ENCODE results near the gene LNPK.
"Not testable (repeated sequence)": the region's sequence is repeated elsewhere in the genome, so short reads cannot be mapped to it uniquely, and the experiment has no call there.

Gene LNPK

DNA sequence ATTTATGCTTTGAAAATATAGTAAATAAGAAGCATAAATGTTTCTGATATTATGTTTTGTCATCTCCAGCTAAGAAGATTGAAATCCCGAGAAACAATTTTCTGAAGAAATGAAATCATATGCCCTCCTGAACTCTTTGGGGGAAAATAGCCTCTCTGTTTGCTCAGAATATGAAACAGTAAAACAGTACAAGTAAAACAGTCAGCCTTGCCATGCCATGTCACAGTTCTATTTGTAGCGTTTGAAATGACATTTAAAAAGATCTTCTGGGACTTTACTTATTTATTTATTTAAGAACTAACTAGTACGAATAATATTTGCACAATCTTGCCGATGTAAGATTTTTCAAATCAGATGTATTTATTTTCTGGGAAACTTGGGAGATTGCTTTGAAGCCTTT is 98.0 kb downstream of the LNPK start:
- DNase-seq (ENCODE audit: low read depth in 2 of 2), result no peak

DNA sequence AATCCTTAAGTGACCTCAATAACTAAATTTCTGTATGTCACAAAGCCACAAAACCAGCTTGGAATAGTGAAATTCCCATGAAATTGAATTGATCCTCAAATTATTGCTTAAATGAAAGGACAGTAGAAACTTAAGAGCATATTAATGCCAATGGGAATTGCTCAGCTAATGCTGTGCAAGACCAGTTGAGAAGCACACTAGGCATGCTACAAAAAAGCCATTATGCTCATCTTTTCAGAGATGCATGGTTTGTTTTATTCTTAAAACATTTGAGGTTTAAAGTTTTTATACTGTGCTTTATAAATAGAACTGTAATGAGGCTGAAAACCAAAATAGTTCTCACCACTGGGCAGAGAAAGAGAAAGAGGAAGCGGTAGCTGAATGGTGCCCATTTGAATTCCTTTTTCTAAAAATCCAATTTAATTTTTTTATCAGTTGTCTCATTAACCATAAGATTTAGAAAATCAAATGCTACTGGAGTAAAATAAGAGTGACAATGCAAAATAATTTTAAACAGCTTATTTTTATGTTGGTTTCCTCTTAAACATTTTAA is 98.6 kb downstream of the LNPK start:
- DNase-seq (ENCODE audit: low read depth in 2 of 2), result no peak

GRCh38 chr2:175895957-175896356 is 106.1 kb downstream of the LNPK start:
- not testable (repeated sequence) for DNase-seq (ENCODE audit: low read depth in 2 of 2)

DNA sequence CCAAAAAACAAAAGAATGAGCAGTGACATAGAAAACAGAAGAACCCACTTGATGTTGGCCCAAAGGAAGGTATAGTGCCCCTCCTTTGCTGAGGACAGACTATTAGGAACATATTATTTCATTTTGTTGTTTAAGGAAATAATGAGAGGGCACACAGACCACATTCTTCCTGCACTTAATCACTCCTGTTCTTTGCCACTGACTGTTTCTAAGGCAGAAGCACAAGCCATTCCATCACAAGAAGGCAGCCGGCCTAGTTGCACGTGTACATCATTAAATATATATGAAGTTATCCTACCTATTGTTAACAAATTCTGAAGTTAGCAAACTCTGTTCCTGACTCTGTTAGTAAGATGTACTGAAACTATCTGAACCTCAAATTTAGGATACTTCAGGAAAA is 110.0 kb downstream of the LNPK start:
- no peak for DNase-seq (ENCODE audit: low read depth in 2 of 2)

DNA sequence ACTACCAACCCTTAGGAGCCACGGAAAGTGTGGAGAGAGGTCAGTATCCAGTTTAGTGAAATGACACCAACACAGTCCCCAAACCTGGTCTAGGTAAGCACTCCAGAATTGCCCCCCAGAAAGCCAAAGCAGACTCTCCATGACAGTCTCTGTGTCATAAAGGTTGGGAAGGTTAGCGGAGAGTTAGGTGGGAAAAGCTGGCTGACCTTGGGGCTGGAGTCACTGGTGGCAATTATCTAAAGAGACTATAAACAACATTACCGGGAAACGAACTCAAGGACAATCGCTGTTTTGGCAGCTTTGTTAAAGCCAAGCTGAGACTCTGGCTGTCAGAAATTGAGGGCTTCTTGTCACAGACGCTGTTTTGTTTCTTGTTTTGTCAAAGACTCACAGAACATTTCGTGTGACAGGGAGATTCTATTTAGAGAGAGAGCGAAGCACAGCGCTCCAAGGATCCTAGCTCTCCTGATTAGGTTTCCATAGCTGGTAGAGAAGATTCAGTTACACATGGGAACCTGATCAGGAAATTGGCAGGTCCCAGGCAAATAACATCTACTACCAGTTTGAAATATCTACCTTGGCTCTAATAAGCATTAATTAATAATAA is 111.3 kb downstream of the LNPK start:
- no peak for DNase-seq (ENCODE audit: low read depth in 2 of 2)

GRCh38 chr2:175889701-175890302 is 112.3 kb downstream of the LNPK start:
- DNase-seq (ENCODE audit: low read depth in 2 of 2), result no peak

DNA sequence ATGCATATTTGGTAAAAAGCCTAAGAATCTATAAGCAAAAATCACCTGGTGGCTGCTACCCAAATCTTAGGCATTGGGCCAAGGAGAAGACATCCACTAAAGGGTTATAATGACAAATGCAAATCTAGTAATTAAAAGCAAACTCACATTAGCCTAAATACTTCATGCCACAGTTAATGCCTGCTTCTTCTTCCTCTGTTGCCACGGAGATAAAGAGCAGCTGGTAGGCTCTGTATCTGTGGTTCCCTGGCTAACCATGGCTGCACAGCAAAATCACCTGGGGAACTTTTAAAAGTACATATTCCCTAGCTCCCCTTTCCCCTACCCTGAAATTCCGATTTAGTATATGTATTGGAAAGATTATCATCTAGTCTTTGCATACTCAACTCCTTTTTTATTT is 114.3 kb downstream of the LNPK start:
- DNase-seq (ENCODE audit: low read depth in 2 of 2), result no peak

DNA sequence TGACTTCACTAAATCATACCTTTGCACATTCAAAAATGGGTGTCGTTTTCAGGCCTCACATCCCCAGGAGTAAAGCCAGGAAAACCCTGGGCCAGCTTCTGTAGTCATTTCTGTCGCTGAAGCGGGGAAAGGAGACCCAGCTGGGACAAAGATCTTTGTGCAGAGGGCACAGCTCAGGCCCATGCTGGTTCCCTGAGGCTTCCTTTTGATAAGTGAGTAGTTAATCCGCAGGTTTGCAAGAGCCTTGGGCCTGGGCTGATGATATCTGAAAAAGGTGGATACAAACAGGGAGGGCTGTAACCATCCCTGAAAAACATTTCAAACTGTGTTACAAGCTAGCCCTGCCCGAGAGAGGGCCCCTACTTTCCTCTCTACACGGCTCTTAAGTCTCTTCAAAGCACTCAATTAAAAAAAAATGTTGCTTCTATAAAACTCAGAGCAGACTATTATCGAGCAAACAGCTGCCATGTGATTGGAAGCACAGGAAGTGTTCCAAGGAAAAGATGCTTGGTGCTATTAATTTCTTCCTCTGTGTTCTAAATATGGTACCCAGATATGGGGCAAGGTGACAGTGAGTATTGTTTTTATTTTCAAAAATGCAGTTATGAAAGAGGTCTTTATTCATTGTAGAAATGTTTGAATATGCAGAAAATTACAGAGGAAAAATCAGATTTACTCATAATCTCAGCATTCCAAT is 117.2 kb downstream of the LNPK start:
- no peak for DNase-seq (ENCODE audit: low read depth in 2 of 2)

- DNase-seq (ENCODE audit: low read depth in 2 of 2), result no peak
These were observed 118.4 kb downstream of the LNPK start for GRCh38 chr2:175883586-175884194.

DNA sequence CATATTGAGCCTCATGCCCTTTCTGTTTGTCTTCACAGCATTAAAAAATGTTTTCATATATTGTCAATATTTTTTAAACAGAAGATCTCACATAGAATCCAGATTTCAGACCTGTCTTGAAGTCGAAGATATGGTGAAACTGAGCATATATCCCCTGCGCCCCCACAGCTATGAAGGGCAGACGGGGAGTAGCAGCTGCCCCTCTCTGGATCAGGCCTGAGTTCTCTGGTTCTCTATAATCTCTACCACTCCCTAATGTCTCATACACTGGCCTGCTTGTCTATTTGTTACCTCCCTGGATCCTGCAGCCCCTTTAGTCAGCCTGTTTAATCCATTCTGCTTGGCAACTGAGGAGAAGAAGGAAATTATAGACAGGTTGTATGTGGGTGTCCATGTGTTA is 122.4 kb downstream of the LNPK start:
- DNase-seq (ENCODE audit: low read depth in 2 of 2), result no peak

GRCh38 chr2:175877845-175878544 is 124.1 kb downstream of the LNPK start:
- no peak for DNase-seq (ENCODE audit: low read depth in 2 of 2)

- no peak for DNase-seq (ENCODE audit: low read depth in 2 of 2)
These were observed 127.8 kb downstream of the LNPK start for GRCh38 chr2:175874291-175874690.
